ENCODE data around the gene TCERG1L. TPM values are rescaled to one million over a fixed set of nuclear protein-coding genes. Genes with fewer than 3 reads are reported as not detected.

Gene TCERG1L
- polyA plus RNA-seq, 1 of the 3 experiments (the other 2 are of a cell fraction) = not detected

GRCh38 chr10:131109726-131110125, 201.8 kb downstream of the TCERG1L start:
- no peak overlapping the region for H3K4me2 ChIP-seq
- TF ChIP-seq RCOR1 (IDR thresholded peaks at IDR 0.05; ENCODE audit: low read length) (no peak), GABPA (IDR thresholded peaks at IDR 0.05; ENCODE audit: low read depth) (no peak), RAD21 (IDR thresholded peaks at IDR 0.05; ENCODE audit: low read length) (no peak), TCF12 (IDR thresholded peaks at IDR 0.05) (no peak), SMC3 (IDR thresholded peaks at IDR 0.05; ENCODE audit: low read depth, low read length) (no peak), RXRA (IDR thresholded peaks at IDR 0.05; ENCODE audit: borderline replicate concordance, low read depth) (no peak), TAF1 (IDR thresholded peaks at IDR 0.05; ENCODE audit: borderline replicate concordance, low read depth, low read length) (no peak), PBX3 (IDR thresholded peaks at IDR 0.05) (no peak), FOSL2 (IDR thresholded peaks at IDR 0.05; ENCODE audit: borderline replicate concordance, low read depth) (no peak), TEAD4 (IDR thresholded peaks at IDR 0.05; ENCODE audit: borderline replicate concordance, insufficient read depth) (no peak), EZH2phosphoT487 (IDR thresholded peaks at IDR 0.05; ENCODE audit: borderline replicate concordance, low read depth) (no peak), SIN3A (IDR thresholded peaks at IDR 0.05; ENCODE audit: borderline replicate concordance, low read depth, low read length) (no peak)
- TF ChIP-seq, protein P1, sequence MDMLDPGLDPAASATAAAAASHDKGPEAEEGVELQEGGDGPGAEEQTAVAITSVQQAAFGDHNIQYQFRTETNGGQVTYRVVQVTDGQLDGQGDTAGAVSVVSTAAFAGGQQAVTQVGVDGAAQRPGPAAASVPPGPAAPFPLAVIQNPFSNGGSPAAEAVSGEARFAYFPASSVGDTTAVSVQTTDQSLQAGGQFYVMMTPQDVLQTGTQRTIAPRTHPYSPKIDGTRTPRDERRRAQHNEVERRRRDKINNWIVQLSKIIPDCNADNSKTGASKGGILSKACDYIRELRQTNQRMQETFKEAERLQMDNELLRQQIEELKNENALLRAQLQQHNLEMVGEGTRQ (IDR thresholded peaks at IDR 0.05; ENCODE audit: borderline replicate concordance, low read depth, low read length) = no peak
- TF ChIP-seq, protein P2, sequence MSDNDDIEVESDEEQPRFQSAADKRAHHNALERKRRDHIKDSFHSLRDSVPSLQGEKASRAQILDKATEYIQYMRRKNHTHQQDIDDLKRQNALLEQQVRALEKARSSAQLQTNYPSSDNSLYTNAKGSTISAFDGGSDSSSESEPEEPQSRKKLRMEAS (IDR thresholded peaks at IDR 0.05; ENCODE audit: low read depth) = no peak
- WGBS (ENCODE audit: low lambda C conversion rate) = 65% methylated on average over 11 of the region's 16 CpGs
- H2AFZ ChIP-seq (ENCODE audit: low read depth) = no peak overlapping the region
- ChIA-PET POLR2A (no interaction called here), CTCF (no interaction called here)
- no peak overlapping the region for H3K9ac ChIP-seq
- no peaks in the 10 kb centered on the region for H3K36me3 ChIP-seq (replicated peaks in 1 of 2; ENCODE audit: control insufficient read depth in 1 of 2, insufficient read depth in 2 of 2, low read length in 1 of 2)
- no peaks in the 10 kb centered on the region for H3F3A ChIP-seq (replicated peaks; ENCODE audit: insufficient read depth)
- H3K9me2 ChIP-seq = no peaks in the 10 kb centered on the region
- H3K27me3 ChIP-seq (ENCODE audit: insufficient read depth) = no peaks in the 10 kb centered on the region
- no peak overlapping the region for H3K4me3 ChIP-seq (ENCODE audit: low read depth in 2 of 2, low read length in 1 of 2)
- no peaks in the 10 kb centered on the region for H3K79me2 ChIP-seq (ENCODE audit: insufficient read depth)
- DNase-seq = no peak
- H3K9me3 ChIP-seq = no peaks in the 10 kb centered on the region
- H3K4me1 ChIP-seq (ENCODE audit: control insufficient read depth in 1 of 2, insufficient read depth in 2 of 2, low read depth in 1 of 2, low read length in 1 of 2) = no peaks in the 10 kb centered on the region
- no peak overlapping the region for H3K27ac ChIP-seq (ENCODE audit: low read depth in 2 of 2, low read length in 1 of 2)
- no peaks in the 10 kb centered on the region for H4K20me1 ChIP-seq (ENCODE audit: insufficient read depth)

DNA sequence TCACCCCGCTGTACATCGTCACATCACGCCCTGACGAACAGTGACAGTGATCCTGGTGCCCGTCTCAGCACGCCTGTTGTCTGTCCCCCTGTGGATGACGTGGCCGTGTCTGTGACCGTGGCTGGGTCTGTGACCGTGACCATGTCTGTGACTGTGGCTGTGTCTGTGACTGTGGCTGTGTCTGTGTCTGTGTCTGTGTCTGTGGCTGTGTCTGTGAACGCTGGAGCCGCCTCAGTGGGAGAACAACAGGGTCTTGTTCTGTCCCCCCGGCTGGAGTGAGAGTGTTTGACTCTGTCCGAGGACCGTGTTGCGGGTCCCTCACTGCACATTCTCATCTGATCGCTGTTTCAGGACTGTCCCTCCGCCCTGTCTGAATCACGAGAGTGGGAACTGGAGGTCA, 202.2 kb downstream of the TCERG1L start:
- no peaks in the 10 kb centered on the region for H3F3A ChIP-seq (replicated peaks; ENCODE audit: insufficient read depth)
- ChIA-PET POLR2A (no interaction called here), CTCF (no interaction called here)
- 61% methylated on average over 17 of the region's 19 CpGs for WGBS (ENCODE audit: low lambda C conversion rate)
- H3K79me2 ChIP-seq (ENCODE audit: insufficient read depth) = no peaks in the 10 kb centered on the region
- H3K27ac ChIP-seq (ENCODE audit: low read depth in 2 of 2, low read length in 1 of 2) = no peak overlapping the region
- no peak overlapping the region for H3K9ac ChIP-seq
- H3K9me2 ChIP-seq = no peaks in the 10 kb centered on the region
- TF ChIP-seq NRF1 (IDR thresholded peaks at IDR 0.05; ENCODE audit: low read depth, low read length) = no peak
- no peak for TF ChIP-seq IRF3 (IDR thresholded peaks at IDR 0.05; ENCODE audit: low read depth, low read length)
- TF ChIP-seq CHD2 (IDR thresholded peaks at IDR 0.05; ENCODE audit: low read length, partially characterized antibody) = no peak
- no peak for TF ChIP-seq RAD21 (IDR thresholded peaks at IDR 0.05; ENCODE audit: low read length)
- TF ChIP-seq SIN3A (IDR thresholded peaks at IDR 0.05; ENCODE audit: borderline replicate concordance, low read depth, low read length) = no peak
- TF ChIP-seq ELF1 (IDR thresholded peaks at IDR 0.05) = no peak
- TF ChIP-seq SMC3 (IDR thresholded peaks at IDR 0.05; ENCODE audit: low read depth, low read length) = no peak
- TF ChIP-seq ZBTB33 (IDR thresholded peaks at IDR 0.05; ENCODE audit: borderline replicate concordance, low read depth) = no peak
- TF ChIP-seq, protein P2 (IDR thresholded peaks at IDR 0.05; ENCODE audit: low read depth) = no peak
- no peak for TF ChIP-seq FOXJ3 (CRISPR knock-in tag; IDR thresholded peaks at IDR 0.05)
- H3K4me1 ChIP-seq (ENCODE audit: control insufficient read depth in 1 of 2, insufficient read depth in 2 of 2, low read depth in 1 of 2, low read length in 1 of 2) = no peaks in the 10 kb centered on the region
- no peak overlapping the region for H2AFZ ChIP-seq (ENCODE audit: low read depth)
- H3K36me3 ChIP-seq (replicated peaks in 1 of 2; ENCODE audit: control insufficient read depth in 1 of 2, insufficient read depth in 2 of 2, low read length in 1 of 2) = no peaks in the 10 kb centered on the region
- H3K4me3 ChIP-seq (ENCODE audit: low read depth in 2 of 2, low read length in 1 of 2) = no peak overlapping the region
- no peak overlapping the region for H3K4me2 ChIP-seq
- DNase-seq = no peak
- no peaks in the 10 kb centered on the region for H3K27me3 ChIP-seq (ENCODE audit: insufficient read depth)
- no peaks in the 10 kb centered on the region for H4K20me1 ChIP-seq (ENCODE audit: insufficient read depth)
- no peaks in the 10 kb centered on the region for H3K9me3 ChIP-seq
